GM21360 (cell line): ENCODE data around the gene PTPN3.

Experiments used
- ATAC-seq: cut with Tn5 transposase; IDR thresholded peaks from one replicate; pipeline ENCODE4 v1.9.1; 2021; ENCODE audit warnings: mild to moderate bottlenecking, moderate library complexity; ENCODE audit not compliant: unreplicated experiment

PTPN3 gene

DNA sequence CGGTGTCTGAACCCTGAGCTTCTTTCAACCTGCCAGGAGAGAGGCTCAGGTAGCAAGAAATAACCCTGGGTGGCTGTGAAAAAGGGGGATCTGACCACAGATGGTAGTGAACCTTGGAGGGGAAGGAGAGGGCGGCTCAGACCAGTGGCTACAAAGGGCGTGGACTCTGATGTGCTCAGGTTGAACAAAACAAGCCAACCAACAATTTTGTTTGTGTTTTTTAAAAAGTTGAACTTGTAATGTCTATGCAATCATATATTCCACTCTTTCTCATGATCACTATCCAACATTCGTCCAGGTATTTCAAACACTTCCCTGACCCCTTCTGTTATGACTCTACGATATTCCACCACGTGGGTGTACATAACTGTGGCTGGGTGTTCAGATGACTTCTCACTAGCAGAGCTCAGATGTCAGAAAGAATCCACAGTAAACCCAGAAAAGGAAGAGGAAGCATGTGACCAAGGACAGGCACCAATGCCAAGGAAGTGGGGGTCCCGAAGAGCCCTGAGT is 20.0 kb downstream of the PTPN3 start:
- ATAC-seq: no peak

DNA sequence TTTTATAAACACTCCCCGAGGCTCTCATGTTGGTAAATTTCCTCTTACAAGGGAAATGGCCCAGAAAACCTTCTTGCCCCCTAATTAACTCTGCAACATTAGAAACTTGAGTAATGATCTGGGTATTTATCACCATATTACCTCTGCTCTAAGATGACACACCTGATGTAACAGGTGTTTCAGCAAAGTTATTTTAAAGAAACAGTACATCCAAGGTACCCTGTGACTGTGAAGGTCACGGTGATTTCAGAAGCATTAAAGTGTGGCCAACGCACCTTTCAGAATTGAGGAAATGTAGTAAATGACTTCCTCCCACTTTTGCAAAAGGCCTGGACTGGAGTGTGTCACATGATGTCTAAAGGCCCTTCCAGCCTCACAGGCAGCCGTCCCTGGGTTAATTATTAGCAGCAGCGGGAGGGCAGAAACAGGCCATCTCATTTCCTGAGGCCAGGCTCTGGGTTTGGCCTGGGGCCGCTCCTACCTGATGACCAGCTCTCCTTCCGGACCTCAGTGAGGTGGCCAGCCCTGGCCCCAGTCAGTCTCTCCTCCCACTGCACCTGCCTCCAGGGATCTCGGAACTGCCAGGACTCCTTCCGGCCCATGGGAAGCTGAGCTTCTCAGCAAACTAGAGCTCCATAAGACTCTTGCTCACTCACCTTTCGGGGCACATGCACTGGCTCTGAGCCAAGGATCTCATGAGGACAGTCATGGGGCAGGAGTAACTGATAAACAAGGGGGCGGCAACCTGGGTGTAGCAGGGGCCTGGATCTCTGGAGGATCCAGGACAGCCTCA is 20.7 kb downstream of the PTPN3 start:
- no peak for ATAC-seq

DNA sequence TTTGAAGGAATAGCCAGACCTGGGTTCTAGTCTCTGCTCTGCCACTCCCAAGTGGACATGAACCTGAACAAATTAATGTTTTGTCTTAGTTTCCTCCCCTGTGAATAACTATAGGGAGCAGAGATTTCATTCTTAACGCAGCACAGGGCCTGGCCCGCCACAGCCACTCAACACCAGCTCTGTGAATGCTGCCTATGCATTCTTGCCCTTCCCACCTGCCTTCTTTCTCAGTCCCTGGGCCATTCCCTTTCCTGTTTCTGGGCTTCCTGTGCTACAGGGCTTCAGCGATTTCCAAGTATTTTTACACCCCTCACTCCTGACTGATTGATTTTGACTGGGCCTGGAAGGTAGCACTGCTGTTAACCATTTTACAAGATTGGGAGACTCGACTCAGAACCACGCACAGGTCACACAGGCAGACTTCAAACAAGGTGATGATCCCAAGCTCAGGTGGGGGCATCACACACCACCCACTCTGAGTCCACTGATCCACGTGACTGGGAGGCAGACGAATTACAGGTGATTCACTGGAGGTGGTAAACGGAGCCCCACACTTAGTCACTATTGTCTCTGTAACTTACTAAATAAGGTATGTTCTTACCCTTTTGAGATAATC is 21.4 kb downstream of the PTPN3 start:
- ATAC-seq: no peak

DNA sequence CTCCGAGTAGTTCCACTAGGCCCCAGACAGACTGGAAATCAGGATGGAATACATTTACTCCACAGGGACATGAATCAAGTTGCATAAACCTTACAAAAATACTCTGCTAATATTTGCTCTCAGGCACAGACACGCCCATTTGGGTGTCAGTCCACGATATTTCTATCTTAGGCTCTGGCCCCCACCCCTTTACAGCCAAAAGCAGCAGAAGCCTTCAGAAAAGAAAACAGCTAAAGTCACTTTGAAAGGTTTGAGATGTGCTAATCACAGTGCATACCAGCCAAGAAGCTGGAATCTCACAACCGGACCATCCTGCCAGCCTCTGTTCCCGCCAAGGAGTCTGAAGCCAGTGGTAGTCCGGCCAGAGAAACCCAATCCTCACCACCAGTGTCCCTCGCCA is 22.6 kb downstream of the PTPN3 start:
- ATAC-seq: no peak

DNA sequence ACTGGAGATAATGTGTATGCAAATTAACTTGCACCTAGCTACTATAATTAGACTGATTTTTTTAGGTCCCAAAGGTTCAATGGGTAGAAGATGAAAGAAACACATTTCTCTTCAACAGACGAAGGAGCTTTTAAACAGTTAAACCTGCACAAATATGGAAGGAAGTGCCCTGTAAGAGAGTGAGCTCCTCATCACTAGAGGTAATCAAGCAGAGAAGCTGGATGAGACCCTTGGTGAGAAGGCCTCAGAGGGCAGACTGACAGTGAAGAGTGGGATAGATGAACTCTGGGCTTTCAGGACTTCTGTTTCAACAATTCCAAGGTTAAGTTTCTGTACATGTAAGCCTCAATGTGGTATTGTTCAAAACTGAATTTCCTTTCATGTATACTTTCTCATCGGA is 23.2 kb downstream of the PTPN3 start:
- no peak for ATAC-seq

DNA sequence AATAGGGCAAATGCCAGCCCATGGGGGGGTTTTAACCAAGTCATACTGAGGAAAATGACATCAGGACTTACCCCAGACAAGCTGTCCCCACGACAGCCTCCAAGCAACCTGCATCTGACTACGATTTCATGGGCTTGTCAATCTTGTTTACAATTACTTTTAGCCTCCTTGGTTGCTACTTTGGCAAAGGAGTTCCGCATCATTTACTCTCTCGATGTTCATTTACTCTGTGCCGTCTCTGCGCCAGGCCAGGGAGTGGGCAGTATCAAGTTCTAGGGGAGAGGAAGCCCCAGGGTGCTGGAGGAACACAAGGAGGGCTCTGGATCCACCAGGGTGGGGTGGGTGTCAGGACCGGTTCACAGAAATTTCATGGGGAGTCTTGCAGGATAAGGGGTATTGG is 23.9 kb downstream of the PTPN3 start:
- no peak for ATAC-seq

DNA sequence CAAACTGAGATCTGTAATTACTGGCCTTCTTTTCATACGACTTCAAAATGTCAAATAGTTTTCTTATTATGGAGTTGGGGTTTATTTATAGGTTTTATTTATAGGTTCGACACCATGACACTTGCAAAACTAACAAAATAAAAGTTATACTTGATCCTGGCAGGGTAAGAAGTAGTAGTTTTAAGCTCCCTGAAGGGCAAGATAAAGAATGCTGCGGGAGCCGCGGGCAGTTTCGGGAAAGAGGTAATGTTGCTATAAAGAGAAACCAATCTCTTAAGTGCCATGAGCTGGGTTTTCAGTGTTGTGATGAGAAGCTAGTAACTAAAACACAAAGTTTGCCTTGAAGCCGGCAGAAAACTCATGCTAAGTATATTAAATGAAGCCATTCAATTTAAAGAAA is 24.8 kb downstream of the PTPN3 start:
- no peak for ATAC-seq

DNA sequence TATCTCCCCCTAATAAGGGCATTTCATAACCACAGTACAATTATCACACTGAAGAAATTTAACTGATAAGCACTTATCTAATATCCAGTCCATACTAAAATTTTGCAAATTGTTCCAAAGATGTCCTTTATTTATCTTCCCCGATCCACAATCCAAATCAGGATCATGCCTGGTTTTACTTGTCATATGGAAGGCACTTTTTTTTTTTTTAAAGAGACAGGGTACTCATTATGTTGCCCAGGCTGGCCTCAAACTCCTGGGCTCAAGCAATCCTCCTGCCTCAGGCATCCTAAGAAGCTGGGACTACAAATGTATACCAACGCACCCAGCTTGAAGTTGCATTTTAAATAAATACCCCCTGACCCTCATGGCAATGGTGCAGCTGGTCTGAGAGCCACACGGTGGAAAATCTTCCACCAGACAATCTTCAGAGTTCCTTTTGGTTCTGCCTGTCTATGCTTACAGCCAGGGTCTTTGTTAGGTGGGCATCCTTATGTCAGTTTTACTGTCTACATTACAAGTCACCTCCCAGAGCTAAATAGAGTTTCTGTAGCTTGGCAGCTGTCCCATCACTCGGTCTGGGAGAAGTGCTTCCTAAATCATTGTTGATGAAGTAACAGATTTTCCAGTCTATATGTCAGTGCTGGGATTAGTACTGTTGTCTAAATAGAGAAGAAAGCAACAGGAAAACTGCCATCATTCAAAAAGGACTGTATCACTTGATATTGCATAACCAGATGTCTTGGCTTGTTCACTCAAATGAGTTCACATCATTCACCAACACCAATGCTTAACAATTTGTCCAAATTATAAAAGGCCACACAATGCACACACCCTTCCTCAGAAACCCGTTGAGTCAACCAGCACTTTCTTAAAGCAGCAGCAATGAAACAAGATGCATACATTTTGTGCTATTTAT is 26.4 kb downstream of the PTPN3 start:
- no peak for ATAC-seq

DNA sequence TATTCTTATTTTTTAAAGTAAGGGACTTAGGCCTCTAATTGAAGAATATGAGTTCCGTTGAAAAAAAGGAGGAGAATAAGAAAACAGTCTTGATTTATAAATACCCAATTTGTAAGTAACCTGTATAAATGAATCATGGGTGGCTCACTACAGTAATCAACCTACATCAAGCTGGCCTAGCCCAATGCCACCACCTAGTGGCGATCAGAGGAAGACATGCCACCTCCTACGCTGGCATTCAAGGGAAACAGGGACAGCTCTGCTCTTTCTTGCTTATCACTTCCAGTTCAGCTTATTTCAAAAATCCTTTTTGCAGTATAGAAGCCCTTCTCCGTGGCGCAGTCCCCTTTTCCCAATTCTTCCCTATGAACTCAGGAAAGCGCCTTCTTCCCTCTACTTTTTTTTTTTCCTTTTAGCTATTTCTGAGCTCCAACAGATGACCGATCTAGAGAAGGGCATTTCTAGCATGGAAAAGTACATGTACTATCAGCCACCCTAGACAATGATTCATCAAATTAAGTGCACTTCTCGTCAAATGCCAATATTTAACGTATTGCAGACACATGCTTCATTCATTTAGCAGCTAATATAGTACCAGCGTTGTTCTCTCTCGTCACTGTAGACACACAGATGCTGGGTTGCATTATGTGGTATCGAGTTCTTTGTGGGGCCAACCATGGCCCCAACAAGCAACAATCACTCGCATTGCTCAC is 28.3 kb downstream of the PTPN3 start:
- ATAC-seq: peak; percentile 88

DNA sequence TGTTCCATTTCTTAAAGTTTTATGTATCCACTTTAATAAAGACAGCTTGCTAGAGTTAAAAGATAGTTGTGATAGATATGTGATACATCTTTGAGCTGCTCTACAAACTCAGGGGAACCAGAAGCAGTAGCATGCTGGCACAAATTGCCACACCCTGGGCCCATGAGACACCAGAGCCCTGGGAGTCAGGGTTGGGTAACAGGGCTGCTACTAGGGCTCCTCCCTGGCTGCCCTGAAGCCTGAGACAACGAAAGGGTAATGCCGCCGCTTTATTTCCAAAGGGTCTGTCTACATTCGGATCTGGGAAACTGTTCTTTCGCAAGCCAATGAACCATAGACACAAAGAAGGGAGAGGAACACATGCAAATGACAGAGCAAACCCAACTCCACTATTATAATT is 29.2 kb downstream of the PTPN3 start:
- no peak for ATAC-seq

DNA sequence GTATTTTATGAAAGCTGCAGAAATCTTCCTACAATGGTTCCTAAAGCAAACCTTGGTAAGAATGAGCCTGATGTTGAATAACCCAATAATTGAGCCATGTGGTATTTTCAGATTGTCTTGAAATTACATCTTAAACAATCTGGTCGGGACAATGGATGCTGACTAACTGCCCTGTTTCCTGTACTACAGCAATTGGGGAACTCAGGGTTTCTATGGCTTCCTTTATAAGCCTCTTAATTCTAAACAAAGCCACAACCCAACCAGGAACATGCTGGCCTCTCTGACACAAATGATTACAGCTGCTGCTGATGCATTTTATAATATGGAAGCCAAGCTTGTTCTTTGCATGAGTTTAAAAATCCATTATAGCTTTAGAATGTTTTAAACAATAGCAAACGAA is 30.2 kb downstream of the PTPN3 start:
- no peak for ATAC-seq

DNA sequence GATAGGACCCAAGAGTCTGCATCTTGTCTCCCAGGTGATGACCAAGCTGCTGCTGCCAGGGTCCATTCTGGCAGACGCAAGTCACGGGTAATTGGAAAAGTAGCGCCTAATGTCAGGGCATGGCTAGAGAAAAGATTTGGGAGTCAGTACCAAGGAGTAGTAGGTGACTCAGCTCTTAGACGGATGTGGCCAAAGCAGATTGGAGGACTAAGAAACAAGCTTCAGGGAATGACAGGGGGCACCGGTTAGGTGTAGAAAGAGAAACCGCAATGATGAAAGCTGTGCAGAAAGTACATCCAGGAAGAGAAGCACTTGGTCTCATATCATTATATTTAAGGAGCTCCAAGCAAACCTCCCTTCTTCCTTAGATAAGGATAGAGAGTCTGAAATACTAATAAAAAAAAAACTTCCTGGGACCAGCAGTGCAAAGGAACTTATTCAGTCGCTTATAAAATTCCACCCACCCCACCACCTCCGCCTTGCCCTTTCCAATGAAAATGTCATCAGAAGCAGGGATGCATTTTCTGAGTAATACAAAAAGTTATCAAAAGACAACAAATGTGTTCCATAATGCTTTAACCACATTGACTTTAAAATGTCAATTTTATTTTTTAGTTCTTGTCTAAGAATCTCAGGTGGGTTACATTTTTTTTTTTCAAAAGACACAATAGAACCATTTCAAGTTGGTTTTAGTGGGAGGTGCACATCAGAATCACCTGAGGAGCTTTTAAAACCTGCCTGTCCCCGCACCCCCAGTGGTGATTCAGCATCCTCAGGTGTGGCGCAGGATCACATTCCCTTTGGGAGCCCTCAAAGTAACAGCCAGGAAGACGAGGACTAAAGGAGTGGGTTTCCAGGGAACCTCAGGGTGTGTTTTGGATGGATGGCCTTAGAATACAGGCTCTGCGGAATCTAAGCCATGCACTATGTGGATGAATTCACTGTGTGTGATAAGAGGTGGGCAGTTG is 31.2 kb downstream of the PTPN3 start:
- ATAC-seq: no peak

DNA sequence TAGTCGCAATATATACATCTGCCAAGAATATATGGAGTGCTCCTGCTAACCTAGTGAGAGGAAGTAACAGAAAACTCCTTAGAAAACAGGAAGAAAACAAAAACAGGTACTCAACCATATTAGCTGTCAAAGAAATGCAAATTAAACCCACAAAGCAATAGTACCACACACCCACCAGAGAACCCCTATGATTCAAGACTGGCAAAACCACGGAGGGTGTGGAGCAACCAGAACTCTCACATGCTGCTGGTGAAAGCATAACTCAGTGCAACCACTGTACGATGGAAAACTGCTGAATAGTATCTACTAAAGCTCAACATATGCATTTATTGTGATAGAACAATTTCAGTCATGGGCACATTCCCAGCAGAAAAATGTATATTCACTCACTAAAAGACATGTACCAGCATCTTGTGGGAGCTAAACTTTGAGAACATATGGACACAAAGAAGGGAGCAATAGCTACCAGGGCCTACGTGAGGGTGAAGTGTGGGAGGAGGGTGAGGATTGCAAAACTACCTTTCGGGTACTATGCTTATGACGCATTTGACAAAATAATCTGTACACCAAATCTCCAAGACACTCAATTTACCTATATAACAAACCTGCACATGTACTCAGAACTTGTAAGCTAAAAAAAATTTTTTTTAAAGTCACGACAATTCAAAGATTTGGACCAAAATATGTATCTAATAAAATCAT is 34.0 kb downstream of the PTPN3 start:
- ATAC-seq: peak; percentile 73

DNA sequence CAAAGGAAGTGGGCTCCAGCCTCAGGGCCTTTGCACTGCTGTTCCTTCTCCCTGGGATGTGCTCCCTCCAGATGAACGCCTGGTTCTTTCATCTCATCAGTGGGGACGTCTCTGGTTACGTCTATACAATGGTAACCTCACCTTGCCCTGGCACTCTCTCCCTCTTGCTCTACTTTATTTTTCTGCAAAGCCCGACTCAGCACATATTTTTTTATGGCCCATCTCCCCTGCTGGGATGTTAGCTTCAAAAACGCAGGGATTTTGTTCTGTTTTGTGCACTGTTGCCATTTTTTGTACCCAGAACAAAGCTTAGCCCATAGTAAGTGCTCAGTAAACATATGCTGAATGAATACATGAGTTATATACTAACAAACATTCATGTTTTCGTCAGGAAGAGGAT is 37.5 kb downstream of the PTPN3 start:
- no peak for ATAC-seq

DNA sequence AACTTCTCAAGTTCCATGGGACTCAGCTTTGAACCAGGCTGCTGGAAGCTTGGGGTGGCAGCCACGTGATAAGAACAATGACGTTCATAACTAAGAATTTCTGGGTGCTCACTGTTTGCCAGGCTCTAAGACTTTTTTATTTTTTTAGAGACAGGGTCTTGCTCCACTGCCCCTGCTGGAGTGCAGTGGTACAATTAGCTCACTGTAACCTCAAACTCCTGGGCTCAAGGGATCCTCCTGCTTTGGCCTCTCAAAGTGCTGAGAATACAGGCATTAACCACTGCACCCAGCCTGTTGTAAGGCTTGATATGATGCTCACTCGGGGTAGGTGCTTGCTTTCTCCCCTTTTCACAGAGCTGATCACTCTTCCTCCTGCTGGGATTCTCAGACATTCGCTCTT is 38.7 kb downstream of the PTPN3 start:
- ATAC-seq: no peak

DNA sequence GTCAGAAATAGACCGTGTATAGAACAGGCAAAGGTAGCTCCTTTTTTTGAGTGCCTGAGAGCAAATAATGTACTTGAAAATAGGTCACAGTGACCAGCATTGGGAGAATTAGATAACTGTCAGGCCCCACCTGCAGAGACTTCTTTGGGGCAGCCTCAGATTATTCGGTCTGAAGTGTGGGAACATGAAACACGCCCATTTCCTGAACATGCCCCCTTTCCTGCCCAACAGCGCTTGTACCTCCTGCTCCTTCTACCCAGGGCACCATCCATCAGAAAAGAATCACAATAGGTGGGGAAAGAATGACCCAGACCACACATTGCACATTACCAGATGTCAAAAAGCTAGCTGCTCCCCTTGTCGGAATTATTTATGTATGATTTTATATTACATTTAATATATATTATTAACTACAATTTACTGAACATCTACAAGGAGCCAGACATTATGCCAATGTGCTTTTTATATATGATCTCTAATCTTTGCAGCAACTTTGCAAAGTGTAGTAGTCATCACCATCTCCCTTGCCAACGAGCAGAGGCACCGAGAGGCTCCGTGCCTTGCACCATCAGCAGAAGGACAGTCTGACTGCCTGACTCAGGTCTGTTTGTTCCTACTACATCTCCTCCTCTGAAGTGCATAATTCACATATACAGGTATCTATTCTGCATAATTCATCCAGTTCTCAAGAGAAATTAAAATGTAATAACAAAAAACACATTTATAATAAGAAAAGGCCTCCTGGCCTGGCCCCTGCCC is 39.5 kb downstream of the PTPN3 start:
- ATAC-seq: no peak

DNA sequence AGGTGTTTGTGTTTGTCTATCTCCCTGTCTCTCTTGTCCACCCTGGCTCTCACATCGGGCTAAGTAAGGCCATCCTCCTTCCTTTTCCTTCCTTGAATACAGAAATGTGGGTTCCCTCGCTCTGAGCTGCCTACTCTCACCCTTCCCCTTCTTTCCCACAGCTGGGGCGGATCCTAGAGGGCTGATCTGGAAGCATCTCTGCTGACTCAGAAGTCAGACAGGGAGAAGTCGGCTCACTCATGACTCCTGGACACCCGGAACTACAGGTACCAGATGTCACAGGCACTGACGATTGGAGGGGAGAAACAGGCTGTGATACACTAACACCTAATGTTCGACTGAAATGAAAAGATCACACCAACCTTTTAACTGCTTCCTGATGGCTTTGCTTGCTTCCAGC is 41.3 kb downstream of the PTPN3 start:
- no peak for ATAC-seq

DNA sequence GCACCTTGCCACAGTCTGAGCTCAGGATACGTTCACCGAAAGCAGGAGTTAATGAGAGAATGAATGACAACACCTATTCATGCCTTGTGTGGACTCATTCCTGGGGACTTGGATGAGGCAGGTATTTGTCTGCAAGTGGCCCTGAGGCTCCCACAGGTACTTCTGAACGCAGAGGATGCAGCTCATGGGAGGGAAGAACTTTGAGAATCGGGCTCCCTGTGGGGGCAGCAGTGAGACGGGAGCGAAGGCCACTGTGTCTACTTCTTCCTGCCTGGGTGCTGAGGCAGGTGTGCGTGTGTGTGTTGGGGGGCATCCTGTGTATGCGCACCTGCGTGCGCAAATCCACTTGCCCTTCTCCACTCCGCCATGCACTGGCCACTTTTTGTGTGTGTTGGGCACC is 42.2 kb downstream of the PTPN3 start:
- ATAC-seq: no peak
